Panc1 (cell line): ENCODE results near the gene NPL. TPM values are rescaled to one million over a fixed set of nuclear protein-coding genes. Genes with fewer than 3 reads are reported as not detected.

ENCODE experiments used
- ATAC-seq: fragments of 200-7000 bp; cut with Tn5 transposase; 2 replicates; pipeline ENCODE4 v1.9.1; 2020; ENCODE audit warnings: mild to moderate bottlenecking, moderate library complexity
- BruUV-seq: library from RNA; stranded (reverse); fragments of 400-500 nt; replicated peaks from 2 replicates; lab custom pipeline; 2021; lab: Mats Ljungman, UMichigan
- CTCF ChIA-PET: fragments of 300-600 bp; sonication (Branson Sonifier 250); formaldehyde crosslinking; loops from one replicate; lab custom pipeline; 2022; ENCODE audit warnings: antibody characterized with exemption; lab: Charles Lee
- POLR2A ChIA-PET: fragments of 300-600 bp; sonication (Branson Sonifier 250); formaldehyde crosslinking; loops from one replicate; lab custom pipeline; 2022; ENCODE audit warnings: antibody characterized with exemption; lab: Charles Lee
- DNase-seq: peaks from one replicate; pipeline ENCODE4 v3.0.0-alpha.2; 2010; ENCODE audit warnings: low read depth, low spot score
- H3K27ac ChIP-seq: 2 replicates; pipeline ENCODE4 v1.5.1; 2011; ENCODE audit warnings: mild to moderate bottlenecking, low read length, inconsistent platforms
- H3K27me3 ChIP-seq: fragments of 200-500 bp; sonication (Bioruptor generic); 2 replicates; pipeline ENCODE4 v1.6.0; 2014; ENCODE audit warnings: low read length, inconsistent platforms; ENCODE audit not compliant: control insufficient read depth, insufficient read depth
- H3K36me3 ChIP-seq: fragments of 200-500 bp; sonication (Bioruptor generic); 2 replicates; pipeline ENCODE4 v1.5.1; 2014; ENCODE audit warnings: inconsistent platforms, mild to moderate bottlenecking, low read length, moderate library complexity; ENCODE audit not compliant: control insufficient read depth, insufficient read depth
- H3K4me1 ChIP-seq: 2 replicates; pipeline ENCODE4 v1.5.1; 2011; ENCODE audit warnings: inconsistent platforms, mild to moderate bottlenecking, low read length, moderate library complexity; ENCODE audit not compliant: control insufficient read depth, insufficient read depth
- H3K4me3 ChIP-seq, 2 experiments: 2 replicates each; pipeline ENCODE4 v1.5.1; 2011 to 2012; ENCODE audit warnings: low read depth in 2 of 2, low read length in 2 of 2, mild to moderate bottlenecking in 2 of 2, inconsistent platforms in 1 of 2, moderate library complexity in 1 of 2
- H3K9me3 ChIP-seq: fragments of 200-500 bp; sonication (Bioruptor generic); 2 replicates; pipeline ENCODE4 v1.5.1; 2014; ENCODE audit warnings: low read depth, mild to moderate bottlenecking, inconsistent platforms, low read length, moderate library complexity; ENCODE audit not compliant: control insufficient read depth, insufficient read depth
- POLR2AphosphoS5 ChIP-seq: IDR thresholded peaks from 2 replicates; pipeline ENCODE4 v1.6.1; 2012; ENCODE audit warnings: mild to moderate bottlenecking, low read depth, low read length, moderate library complexity
- SIN3A ChIP-seq: IDR thresholded peaks from 2 replicates; pipeline ENCODE4 v1.6.1; 2012; ENCODE audit warnings: low read depth, mild to moderate bottlenecking, low read length, moderate library complexity, borderline replicate concordance; ENCODE audit not compliant: insufficient read depth
- TCF7L2 ChIP-seq: IDR thresholded peaks from 2 replicates; pipeline ENCODE4 v1.6.1; 2011; ENCODE audit warnings: mild to moderate bottlenecking, low read depth, low read length, inconsistent platforms
- in situ Hi-C: cut with HindIII; loops from 2 replicates; pipeline ENCODE4 v1.10.0; 2016; ENCODE audit warnings: low sequenced_read_pairs, low pct_unique_long_range_greater_than_20kb
- intact Hi-C: fragments of 100-400 bp; cut with micrococcal nuclease; formaldehyde crosslinking; loops from one replicate; pipeline ENCODE4 v1.10.0; 2022; ENCODE audit not compliant: unreplicated experiment
- total RNA-seq: library from RNA; stranded (reverse); gene quantifications from one replicate; pipeline ENCODE4 v1.2.1, GENCODE V29; 2021; ENCODE audit not compliant: unreplicated experiment
- TF ChIP-seq, protein P1 (sequence below): fragments of 450-650 bp; IDR thresholded peaks from 2 replicates; pipeline ENCODE4 v1.5.1; 2017; ENCODE audit warnings: mild to moderate bottlenecking
- TF ChIP-seq, protein P2 (sequence below), 2 experiments: IDR thresholded peaks; 2 replicates each; pipeline ENCODE4 v1.6.1; 2011 to 2012; ENCODE audit warnings: low read depth in 2 of 2, control low read depth in 1 of 2, low read length in 1 of 2, mild to moderate bottlenecking in 1 of 2, moderate library complexity in 1 of 2; ENCODE audit not compliant: insufficient read depth in 1 of 2

NPL gene
- total RNA-seq, 1 experiment from 2014 or later = 0.90 TPM

DNA sequence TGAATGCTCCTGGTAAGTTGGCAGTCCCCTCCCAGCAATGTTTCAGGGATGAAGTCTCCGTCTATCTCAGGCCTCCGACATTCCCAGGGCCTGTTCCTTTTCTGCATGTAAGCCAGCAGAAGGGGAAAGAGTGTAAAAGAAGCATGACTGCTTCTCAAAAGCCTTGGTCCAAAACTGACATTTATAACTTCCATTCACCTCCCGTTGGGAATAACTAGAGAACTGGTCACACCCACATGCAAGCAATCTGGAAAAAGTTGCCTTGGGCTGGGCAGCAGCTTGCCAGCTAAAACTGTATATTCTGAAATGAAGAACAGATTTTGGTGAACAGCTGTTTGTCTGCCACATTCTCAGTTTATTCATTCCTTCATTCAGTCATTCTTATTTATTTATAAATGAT lies 24.2 kb upstream of the NPL start:
- H3K9me3 ChIP-seq = no peaks in the 10 kb centered on the region
- H3K36me3 ChIP-seq = no peaks in the 10 kb centered on the region
- ChIA-PET POLR2A (no interaction called here), CTCF (no interaction called here)
- TF ChIP-seq SIN3A (no peak), POLR2AphosphoS5 (no peak), TCF7L2 (no peak)
- TF ChIP-seq, protein P1, sequence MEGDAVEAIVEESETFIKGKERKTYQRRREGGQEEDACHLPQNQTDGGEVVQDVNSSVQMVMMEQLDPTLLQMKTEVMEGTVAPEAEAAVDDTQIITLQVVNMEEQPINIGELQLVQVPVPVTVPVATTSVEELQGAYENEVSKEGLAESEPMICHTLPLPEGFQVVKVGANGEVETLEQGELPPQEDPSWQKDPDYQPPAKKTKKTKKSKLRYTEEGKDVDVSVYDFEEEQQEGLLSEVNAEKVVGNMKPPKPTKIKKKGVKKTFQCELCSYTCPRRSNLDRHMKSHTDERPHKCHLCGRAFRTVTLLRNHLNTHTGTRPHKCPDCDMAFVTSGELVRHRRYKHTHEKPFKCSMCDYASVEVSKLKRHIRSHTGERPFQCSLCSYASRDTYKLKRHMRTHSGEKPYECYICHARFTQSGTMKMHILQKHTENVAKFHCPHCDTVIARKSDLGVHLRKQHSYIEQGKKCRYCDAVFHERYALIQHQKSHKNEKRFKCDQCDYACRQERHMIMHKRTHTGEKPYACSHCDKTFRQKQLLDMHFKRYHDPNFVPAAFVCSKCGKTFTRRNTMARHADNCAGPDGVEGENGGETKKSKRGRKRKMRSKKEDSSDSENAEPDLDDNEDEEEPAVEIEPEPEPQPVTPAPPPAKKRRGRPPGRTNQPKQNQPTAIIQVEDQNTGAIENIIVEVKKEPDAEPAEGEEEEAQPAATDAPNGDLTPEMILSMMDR = no peak
- TF ChIP-seq, protein P2, sequence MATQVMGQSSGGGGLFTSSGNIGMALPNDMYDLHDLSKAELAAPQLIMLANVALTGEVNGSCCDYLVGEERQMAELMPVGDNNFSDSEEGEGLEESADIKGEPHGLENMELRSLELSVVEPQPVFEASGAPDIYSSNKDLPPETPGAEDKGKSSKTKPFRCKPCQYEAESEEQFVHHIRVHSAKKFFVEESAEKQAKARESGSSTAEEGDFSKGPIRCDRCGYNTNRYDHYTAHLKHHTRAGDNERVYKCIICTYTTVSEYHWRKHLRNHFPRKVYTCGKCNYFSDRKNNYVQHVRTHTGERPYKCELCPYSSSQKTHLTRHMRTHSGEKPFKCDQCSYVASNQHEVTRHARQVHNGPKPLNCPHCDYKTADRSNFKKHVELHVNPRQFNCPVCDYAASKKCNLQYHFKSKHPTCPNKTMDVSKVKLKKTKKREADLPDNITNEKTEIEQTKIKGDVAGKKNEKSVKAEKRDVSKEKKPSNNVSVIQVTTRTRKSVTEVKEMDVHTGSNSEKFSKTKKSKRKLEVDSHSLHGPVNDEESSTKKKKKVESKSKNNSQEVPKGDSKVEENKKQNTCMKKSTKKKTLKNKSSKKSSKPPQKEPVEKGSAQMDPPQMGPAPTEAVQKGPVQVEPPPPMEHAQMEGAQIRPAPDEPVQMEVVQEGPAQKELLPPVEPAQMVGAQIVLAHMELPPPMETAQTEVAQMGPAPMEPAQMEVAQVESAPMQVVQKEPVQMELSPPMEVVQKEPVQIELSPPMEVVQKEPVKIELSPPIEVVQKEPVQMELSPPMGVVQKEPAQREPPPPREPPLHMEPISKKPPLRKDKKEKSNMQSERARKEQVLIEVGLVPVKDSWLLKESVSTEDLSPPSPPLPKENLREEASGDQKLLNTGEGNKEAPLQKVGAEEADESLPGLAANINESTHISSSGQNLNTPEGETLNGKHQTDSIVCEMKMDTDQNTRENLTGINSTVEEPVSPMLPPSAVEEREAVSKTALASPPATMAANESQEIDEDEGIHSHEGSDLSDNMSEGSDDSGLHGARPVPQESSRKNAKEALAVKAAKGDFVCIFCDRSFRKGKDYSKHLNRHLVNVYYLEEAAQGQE (IDR thresholded peaks at IDR 0.05; ENCODE audit: insufficient read depth in 1 of 2, low read depth in 2 of 2, low read length in 1 of 2) = no peak
- H3K4me3 ChIP-seq = no peak overlapping the region
- DNase-seq (no peak), ATAC-seq (no peak)
- H3K27ac ChIP-seq = no peak overlapping the region
- BruUV-seq = no TSS peak
- H3K27me3 ChIP-seq = no peaks in the 10 kb centered on the region
- no peaks in the 10 kb centered on the region for H3K4me1 ChIP-seq
- intact Hi-C loops (no loop called here), in situ Hi-C loops (no loop called here)

DNA sequence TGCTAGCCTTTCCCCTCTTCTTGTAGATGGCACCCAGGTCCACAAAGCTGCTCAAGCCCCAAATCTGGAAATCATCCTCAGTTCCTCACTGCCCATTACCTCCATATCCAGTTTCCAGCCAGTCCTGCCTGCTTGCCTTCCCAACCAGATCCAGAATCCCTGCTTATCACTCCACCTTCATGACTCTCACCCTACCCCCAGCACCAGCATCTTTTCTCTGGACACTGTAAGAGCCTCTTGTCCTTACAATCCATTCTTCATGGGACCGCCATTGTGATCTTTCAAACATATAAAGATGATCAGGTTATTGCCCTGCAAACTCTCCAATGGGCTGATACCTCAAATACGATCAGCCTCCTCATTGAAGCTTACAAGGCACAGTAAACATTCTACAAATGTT lies 23.5 kb upstream of the NPL start:
- BruUV-seq = no TSS peak
- no peak for DNase-seq
- TF ChIP-seq, protein P2 (IDR thresholded peaks at IDR 0.05; ENCODE audit: insufficient read depth in 1 of 2, low read depth in 2 of 2, low read length in 1 of 2) = no peak
- TF ChIP-seq SIN3A = no peak
- TF ChIP-seq TCF7L2 = no peak
- TF ChIP-seq, protein P1 = no peak
- TF ChIP-seq POLR2AphosphoS5 = no peak
- H3K4me3 ChIP-seq = no peak overlapping the region
- H3K27me3 ChIP-seq = no peaks in the 10 kb centered on the region
- no peaks in the 10 kb centered on the region for H3K36me3 ChIP-seq
- intact Hi-C loops = no loop called here
- H3K9me3 ChIP-seq = no peaks in the 10 kb centered on the region
- POLR2A ChIA-PET = no interaction called here
- CTCF ChIA-PET = no interaction called here
- H3K4me1 ChIP-seq = no peaks in the 10 kb centered on the region
- H3K27ac ChIP-seq = no peak overlapping the region
- in situ Hi-C loops = no loop called here
- ATAC-seq = no peak
